Hepatocyte (in vitro differentiated cells): ENCODE data around the gene NKPD1.

Experiments used
- CTCF ChIP-seq: fragments of 200-600 bp; sonication (generic); IDR thresholded peaks from 2 replicates; pipeline ENCODE4 v1.5.1; 2016; ENCODE audit warnings: antibody characterized with exemption, mild to moderate bottlenecking; ENCODE audit not compliant: poor library complexity
- EZH2phosphoT487 ChIP-seq: fragments of 200-600 bp; sonication (generic); IDR thresholded peaks from one replicate; pipeline ENCODE4 v1.6.1; 2018; ENCODE audit warnings: antibody characterized with exemption, mild to moderate bottlenecking, low read depth, moderate library complexity; ENCODE audit not compliant: unreplicated experiment, severe bottlenecking

DNA sequence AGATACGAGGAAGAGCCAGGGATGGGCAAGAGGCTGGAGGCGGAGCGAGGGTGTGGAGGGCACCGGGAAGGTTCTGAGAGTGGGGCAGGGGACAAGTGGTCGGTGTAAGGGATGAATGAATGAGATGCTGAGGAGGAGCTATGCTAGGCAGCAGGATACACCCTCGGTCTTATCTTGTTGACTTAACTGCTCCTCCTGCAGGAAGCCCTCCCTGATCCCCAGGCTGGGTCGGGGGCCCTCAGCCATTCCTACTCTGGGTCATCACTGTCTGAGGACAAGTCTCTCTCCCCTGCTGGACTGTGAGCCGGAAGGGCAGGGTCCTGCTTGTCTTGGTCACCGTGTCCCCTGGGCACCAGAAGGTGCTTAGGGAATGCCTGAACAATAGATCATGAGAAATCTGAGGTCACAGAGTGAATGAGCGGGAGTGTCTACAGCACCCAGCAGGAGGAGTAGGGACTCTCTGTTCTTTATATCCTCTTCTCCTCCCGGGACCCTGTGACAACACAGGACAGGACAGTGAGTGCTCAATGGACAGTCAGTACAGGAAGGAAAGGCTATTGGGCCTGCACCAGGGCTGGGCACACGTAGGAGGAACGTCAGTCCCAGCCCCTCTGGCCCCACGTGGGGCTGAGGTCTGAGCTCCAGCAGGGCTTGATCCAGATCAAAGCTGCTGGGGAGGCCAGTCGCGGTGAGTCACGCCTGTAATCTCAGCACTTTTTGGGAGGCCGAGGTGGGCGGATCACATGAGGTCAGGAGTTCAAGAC lies 6.5 kb downstream of the NKPD1 start:
- TF ChIP-seq CTCF: no peak
- TF ChIP-seq EZH2phosphoT487: no peak
